H1 (cell line): Measurements from ENCODE around the gene SIK1. TPM values are rescaled to one million over a fixed set of nuclear protein-coding genes. Genes with fewer than 3 reads are reported as not detected.

Source experiments
- CTCF ChIA-PET: fragments of 300-600 bp; sonication (Branson Sonifier 250); formaldehyde crosslinking; loops from one replicate; lab custom pipeline; 2021; ENCODE audit not compliant: partially characterized antibody; lab: Charles Lee
- POLR2A ChIA-PET: fragments of 300-600 bp; sonication (Branson Sonifier 250); formaldehyde crosslinking; loops from one replicate; lab custom pipeline; 2021; ENCODE audit warnings: inconsistent platforms; ENCODE audit not compliant: partially characterized antibody; lab: Charles Lee
- DNase-seq, 2 experiments: peaks; one replicate each; pipeline versions ENCODE4 v3.0.0 to v3.0.0-alpha.2; 2010 to 2022; ENCODE audit warnings: low spot score in 2 of 2, low read depth in 1 of 2, mixed read lengths in 1 of 2
- FAIRE-seq: peaks from 2 replicates; lab custom pipeline; 2011; peaks lifted over from hg19 to GRCh38; lab: Jason Lieb, UNC
- H2AFZ ChIP-seq: 2 replicates; pipeline ENCODE4 v1.8.1; 2012; ENCODE audit warnings: low read length, inconsistent platforms
- H2AK5ac ChIP-seq: 2 replicates; pipeline ENCODE4 v1.6.1; 2013; ENCODE audit warnings: low read depth, low read length
- H2BK120ac ChIP-seq: replicated peaks from 2 replicates; pipeline ENCODE3; 2013; ENCODE audit warnings: low read depth, low read length, inconsistent platforms
- H2BK12ac ChIP-seq: 2 replicates; pipeline ENCODE4 v1.6.1; 2013; ENCODE audit warnings: low read depth, low read length
- H2BK15ac ChIP-seq: 2 replicates; pipeline ENCODE4 v1.6.1; 2013; ENCODE audit warnings: low read length
- H2BK20ac ChIP-seq: 2 replicates; pipeline ENCODE4 v1.6.1; 2013; ENCODE audit warnings: low read length
- H2BK5ac ChIP-seq: 2 replicates; pipeline ENCODE4 v1.6.1; 2013; ENCODE audit warnings: low read depth, low read length
- H3K14ac ChIP-seq: 2 replicates; pipeline ENCODE4 v1.6.1; 2013; ENCODE audit warnings: inconsistent platforms; ENCODE audit not compliant: insufficient read length
- H3K18ac ChIP-seq: 2 replicates; pipeline ENCODE4 v1.6.1; 2013; ENCODE audit warnings: low read length; ENCODE audit errors: extremely low read depth
- H3K23ac ChIP-seq: 2 replicates; pipeline ENCODE4 v1.6.1; 2013; ENCODE audit warnings: inconsistent platforms; ENCODE audit not compliant: insufficient read length
- H3K23me2 ChIP-seq: 2 replicates; pipeline ENCODE4 v1.6.1; 2013; ENCODE audit warnings: low read depth, low read length
- H3K27ac ChIP-seq: 2 replicates; pipeline ENCODE4 v1.6.1; 2011; ENCODE audit warnings: low read depth, low read length, inconsistent platforms
- H3K27me3 ChIP-seq, 4 experiments: replicated peaks in 1 of 4; 1 replicate in 1 of 4; 2 replicates in 3 of 4; pipeline versions ENCODE4 v1.6.1 to v1.8.1; 2011 to 2013; ENCODE audit warnings: low read length in 3 of 4, mild to moderate bottlenecking in 3 of 4, inconsistent platforms in 2 of 4, mixed read lengths in 2 of 4, moderate library complexity in 1 of 4; ENCODE audit not compliant: control insufficient read depth in 3 of 4, insufficient read depth in 3 of 4; ENCODE audit errors: extremely low read depth in 1 of 4
- H3K36me3 ChIP-seq, 4 experiments: 2 replicates each; pipeline versions ENCODE4 v1.6.1 to v1.8.1; 2011 to 2013; ENCODE audit warnings: mild to moderate bottlenecking in 4 of 4, low read length in 3 of 4, moderate library complexity in 2 of 4, control low read depth in 1 of 4, inconsistent platforms in 1 of 4; ENCODE audit not compliant: insufficient read depth in 4 of 4, control insufficient read depth in 2 of 4
- H3K4ac ChIP-seq: replicated peaks from 2 replicates; pipeline ENCODE3; 2013; ENCODE audit warnings: low read length, low read depth, mixed read lengths, inconsistent platforms; ENCODE audit not compliant: insufficient read length
- H3K4me1 ChIP-seq, 4 experiments: replicated peaks in 1 of 4; 1 replicate in 1 of 4; 2 replicates in 3 of 4; pipeline versions ENCODE4 v1.6.1 to v1.8.1; 2011 to 2013; ENCODE audit warnings: low read length in 3 of 4, inconsistent platforms in 2 of 4, mixed read lengths in 1 of 4; ENCODE audit not compliant: insufficient read depth in 4 of 4, control insufficient read depth in 3 of 4
- H3K4me2 ChIP-seq, 2 experiments: 2 replicates each; pipeline versions ENCODE4 v1.6.1 to v1.8.1; 2011 to 2013; ENCODE audit warnings: low read depth in 2 of 2, low read length in 2 of 2, control low read depth in 1 of 2, inconsistent platforms in 1 of 2, mild to moderate bottlenecking in 1 of 2; ENCODE audit not compliant: insufficient read depth in 1 of 2
- H3K4me3 ChIP-seq, 4 experiments: fragments of 200-600, 300-600 bp in 1 of 4; sonication (generic), shearing (Covaris generic), sonication (Bioruptor Twin) in 1 of 4; 2 replicates each; pipeline versions ENCODE4 v1.5.1 to v1.8.1; 2011 to 2016; ENCODE audit warnings: low read length in 4 of 4, low read depth in 3 of 4, control low read depth in 2 of 4, inconsistent platforms in 2 of 4, mild to moderate bottlenecking in 2 of 4, mixed read lengths in 1 of 4, moderate library complexity in 1 of 4; ENCODE audit not compliant: insufficient read depth in 2 of 4; ENCODE audit errors: extremely low read depth in 1 of 4
- H3K56ac ChIP-seq: replicated peaks from 2 replicates; pipeline ENCODE3; 2013; ENCODE audit warnings: low read depth, mild to moderate bottlenecking, mixed read lengths, low read length, inconsistent platforms; ENCODE audit not compliant: insufficient read length
- H3K79me1 ChIP-seq: 2 replicates; pipeline ENCODE4 v1.6.1; 2013; ENCODE audit warnings: low read depth, low read length, control low read depth
- H3K79me2 ChIP-seq, 2 experiments: 2 replicates each; pipeline versions ENCODE4 v1.6.1 to v1.8.1; 2012 to 2013; ENCODE audit warnings: low read length in 2 of 2, mild to moderate bottlenecking in 2 of 2, inconsistent platforms in 1 of 2; ENCODE audit not compliant: insufficient read depth in 2 of 2, control insufficient read depth in 1 of 2
- H3K9ac ChIP-seq, 4 experiments: replicated peaks in 1 of 4; 1 replicate in 1 of 4; 2 replicates in 3 of 4; pipeline versions ENCODE4 v1.6.1 to v1.8.1; 2011 to 2013; ENCODE audit warnings: low read depth in 3 of 4, low read length in 3 of 4, control low read depth in 2 of 4, mild to moderate bottlenecking in 2 of 4, moderate library complexity in 2 of 4, inconsistent platforms in 1 of 4; ENCODE audit errors: extremely low read depth in 1 of 4
- H3K9me3 ChIP-seq, 2 experiments: 2 replicates each; pipeline versions ENCODE4 v1.6.1 to v1.8.1; 2012 to 2013; ENCODE audit warnings: mild to moderate bottlenecking in 2 of 2, moderate library complexity in 2 of 2, control low read depth in 1 of 2, inconsistent platforms in 1 of 2, low read depth in 1 of 2, low read length in 1 of 2, mixed read lengths in 1 of 2; ENCODE audit not compliant: insufficient read depth in 2 of 2
- H4K20me1 ChIP-seq, 2 experiments: replicated peaks in 1 of 2; 2 replicates each; pipeline versions ENCODE3 to v1.8.1; 2011 to 2013; ENCODE audit warnings: inconsistent platforms in 2 of 2, low read length in 2 of 2, mild to moderate bottlenecking in 1 of 2; ENCODE audit not compliant: insufficient read depth in 2 of 2, control insufficient read depth in 1 of 2
- H4K5ac ChIP-seq: 2 replicates; pipeline ENCODE4 v1.6.1; 2013; ENCODE audit warnings: low read length, low read depth, mixed read lengths, inconsistent platforms; ENCODE audit not compliant: insufficient read length
- H4K8ac ChIP-seq: 2 replicates; pipeline ENCODE4 v1.8.0; 2013; ENCODE audit warnings: mild to moderate bottlenecking, moderate library complexity, low read length, inconsistent platforms; ENCODE audit not compliant: insufficient read depth; ENCODE audit errors: extremely low read depth
- H4K91ac ChIP-seq: replicated peaks from 2 replicates; pipeline ENCODE3; 2013; ENCODE audit warnings: low read length, mixed read lengths, inconsistent platforms; ENCODE audit not compliant: insufficient read length
- EP300 ChIP-seq, 2 experiments: IDR thresholded peaks; 1 replicate in 1 of 2; 2 replicates in 1 of 2; pipeline ENCODE4 v1.6.1; 2011 to 2012; ENCODE audit warnings: low read depth in 2 of 2, low read length in 2 of 2, mild to moderate bottlenecking in 2 of 2, borderline replicate concordance in 1 of 2, inconsistent platforms in 1 of 2, moderate library complexity in 1 of 2
- RFX5 ChIP-seq: IDR thresholded peaks from 2 replicates; pipeline ENCODE4 v1.6.1; 2011; ENCODE audit warnings: low read depth, low read length, improper control_type of control experiment, borderline replicate concordance
- SP2 ChIP-seq: IDR thresholded peaks from 2 replicates; pipeline ENCODE4 v1.6.1; 2012; ENCODE audit warnings: mild to moderate bottlenecking, low read length, inconsistent platforms
- WGBS, 2 experiments: shearing (Covaris generic) in 1 of 2; methylation state at CpG; one replicate each; pipeline versions ENCODE4 v1.1.6 to v1.1.7; 2013 to 2015; ENCODE audit warnings: low lambda C conversion rate in 2 of 2, mixed read lengths in 2 of 2, inconsistent platforms in 1 of 2, low coverage in 1 of 2, missing lambda C conversion rate in 1 of 2; ENCODE audit not compliant: insufficient replicate concordance in 2 of 2, insufficient coverage in 1 of 2, insufficient read length in 1 of 2; ENCODE audit errors: extremely low coverage in 1 of 2, missing lambda C conversion rate in 1 of 2; 5-methylcytosine and 5-hydroxymethylcytosine counted together
- polyA plus RNA-seq, 7 experiments: library from polyadenylated mRNA; depleted of rRNA in 3 of 7; stranded (reverse) in 5 of 7; unstranded in 2 of 7; fragments of >200 nt in 5 of 7; fragments of 200-250 nt in 2 of 7; gene quantifications; 1 replicate in 5 of 7; 2 replicates in 1 of 7; 4 replicates in 1 of 7; pipeline versions ENCODE4 v1.2.1 to v1.2.3, GENCODE V29; 2011 to 2013; ENCODE audit warnings: missing spikeins in 2 of 7, mixed read lengths in 2 of 7
- total RNA-seq: library from RNA; stranded (reverse); fragmentation: NEBNext Ultra II Directional; extraction: Animal tissue kit (Norgen Biotek cat#: 25700); gene quantifications from 2 replicates; pipeline ENCODE4 v1.2.1, GENCODE V29; 2021

The SIK1 gene
- total and polyA plus RNA-seq, 2 of the 8 experiments (the other 6 are each of a cell fraction or from before 2014, with no cell fraction given): 1.5 to 6.7 TPM

- Histone ChIP-seq H4K8ac (no peak overlapping the region), H2AFZ (no peak overlapping the region), H2BK12ac (no peak overlapping the region), H3K79me1 (no peaks in the 10 kb centered on the region), H3K36me3 (no peaks in the 10 kb centered on the region), H3K27ac (no peak overlapping the region), H3K14ac (no peak overlapping the region), H3K79me2 (no peaks in the 10 kb centered on the region), H3K4me3 (no peak overlapping the region), H2BK20ac (no peak overlapping the region), H3K9me3 (no peaks in the 10 kb centered on the region), H3K4me1 (peaks cover 0 to 4% (median 3%) of the 10 kb centered on the region in 4 experiments; a peak in 6 of 7 replicates), H3K4me2 (no peak overlapping the region), H4K20me1 (peaks cover 0 to 2% of the 10 kb centered on the region in 2 experiments), H3K4ac (no peak overlapping the region), H2BK15ac (no peak overlapping the region), H3K23me2 (peaks cover 3% of the 10 kb centered on the region; the same call in 1 of the 2 replicates), H2BK5ac (no peak overlapping the region), H3K56ac (no peak overlapping the region), H3K27me3 (no peaks in the 10 kb centered on the region), H3K18ac (no peak overlapping the region), H3K23ac (no peak overlapping the region), H2AK5ac (no peak overlapping the region), H2BK120ac (no peak overlapping the region), H4K91ac (no peak overlapping the region), H3K9ac (no peak overlapping the region), H4K5ac (no peak overlapping the region)
- ChIA-PET CTCF (interaction anchor here (1.0 kb wide), 1 partner anchor 73 kb away, joined by 3 read pairs; no protein-coding TSS in a partner anchor), POLR2A (no interaction called here)
- FAIRE-seq (no peak), DNase-seq (no peak)
- 90% methylated on average over 20 of the region's 21 CpGs; no CpG with 5 or more reads in 1 of the 2 experiments for whole genome bisulfite sequencing, 2 experiments
- TF ChIP-seq EP300 (IDR thresholded peaks at IDR 0.05; ENCODE audit: borderline replicate concordance in 1 of 2, low read depth in 2 of 2, low read length in 2 of 2) (no peak), SP2 (no peak), RFX5 (no peak)
Observed at GRCh38 chr21:43373362-43374227, 53.3 kb downstream of the SIK1 start.
